Mesendoderm (in vitro differentiated cells): ENCODE data around the gene RNGTT.

Source experiments
- DNase-seq: peaks from one replicate; pipeline ENCODE4 v3.0.0; 2013
- H2AK5ac ChIP-seq: 2 replicates; pipeline ENCODE4 v1.6.1; 2013; ENCODE audit warnings: low read length, inconsistent platforms
- H2BK120ac ChIP-seq: 2 replicates; pipeline ENCODE4 v1.6.1; 2013; ENCODE audit warnings: low read depth, mild to moderate bottlenecking, low read length, moderate library complexity, mixed read lengths
- H2BK15ac ChIP-seq: replicated peaks from 2 replicates; pipeline ENCODE4 v1.6.1; 2013; ENCODE audit warnings: low read depth, mild to moderate bottlenecking, moderate library complexity
- H2BK5ac ChIP-seq: 2 replicates; pipeline ENCODE4 v1.6.1; 2013; ENCODE audit warnings: low read length, inconsistent platforms
- H3K18ac ChIP-seq: 2 replicates; pipeline ENCODE4 v1.6.1; 2013; ENCODE audit warnings: mild to moderate bottlenecking, low read length, mixed read lengths
- H3K23ac ChIP-seq: one replicate; pipeline ENCODE4 v1.6.1; 2013; ENCODE audit warnings: low read length
- H3K27ac ChIP-seq: 2 replicates; pipeline ENCODE4 v1.5.1; 2013; ENCODE audit warnings: low read depth, mild to moderate bottlenecking, inconsistent platforms, low read length, moderate library complexity
- H3K27me3 ChIP-seq: 2 replicates; pipeline ENCODE4 v1.6.1; 2013; ENCODE audit warnings: low read length, control low read depth, mild to moderate bottlenecking, inconsistent platforms; ENCODE audit not compliant: insufficient read depth, poor library complexity
- H3K36me3 ChIP-seq: 2 replicates; pipeline ENCODE4 v1.6.1; 2013; ENCODE audit warnings: low read length, inconsistent platforms; ENCODE audit not compliant: control insufficient read depth, insufficient read depth
- H3K4ac ChIP-seq: one replicate; pipeline ENCODE4 v1.6.1; 2013; ENCODE audit warnings: low read depth, mild to moderate bottlenecking, low read length, moderate library complexity
- H3K4me1 ChIP-seq: 2 replicates; pipeline ENCODE4 v1.6.1; 2013; ENCODE audit warnings: low read depth, low read length, inconsistent platforms; ENCODE audit not compliant: control insufficient read depth
- H3K4me2 ChIP-seq: 2 replicates; pipeline ENCODE4 v1.6.1; 2013; ENCODE audit warnings: low read length
- H3K4me3 ChIP-seq: 2 replicates; pipeline ENCODE4 v1.5.1; 2013; ENCODE audit warnings: mild to moderate bottlenecking, low read length
- H3K56ac ChIP-seq: one replicate; pipeline ENCODE4 v1.6.1; 2013; ENCODE audit warnings: low read length
- H3K79me1 ChIP-seq: 2 replicates; pipeline ENCODE4 v1.6.1; 2013; ENCODE audit warnings: low read length, inconsistent platforms
- H3K79me2 ChIP-seq: 2 replicates; pipeline ENCODE4 v1.6.1; 2013; ENCODE audit warnings: mild to moderate bottlenecking, low read length; ENCODE audit not compliant: control insufficient read depth, insufficient read depth
- H3K9ac ChIP-seq: 2 replicates; pipeline ENCODE4 v1.6.1; 2013; ENCODE audit warnings: low read length, inconsistent platforms
- H4K5ac ChIP-seq: one replicate; pipeline ENCODE4 v1.6.1; 2013; ENCODE audit warnings: low read length
- H4K8ac ChIP-seq: one replicate; pipeline ENCODE4 v1.6.1; 2013; ENCODE audit warnings: low read depth, mild to moderate bottlenecking, control low read depth, low read length, moderate library complexity
- WGBS: extraction: QIAGEN DNeasy Blood & Tissue Kit; methylation state at CpG from one replicate; pipeline ENCODE4 v1.1.7; 2013; ENCODE audit warnings: low lambda C conversion rate, missing lambda C conversion rate; ENCODE audit not compliant: insufficient coverage; ENCODE audit errors: extremely low coverage; 5-methylcytosine and 5-hydroxymethylcytosine counted together

The RNGTT gene

GRCh38 chr6:88573561-88573960, 389.9 kb downstream of the RNGTT start:
- Histone ChIP-seq H3K79me1 (no peaks in the 10 kb centered on the region), H3K18ac (no peak overlapping the region), H3K79me2 (no peaks in the 10 kb centered on the region), H3K27me3 (no peaks in the 10 kb centered on the region), H3K27ac (no peak overlapping the region), H3K9ac (no peak overlapping the region), H3K23ac (no peak overlapping the region), H2BK15ac (no peak overlapping the region), H2BK5ac (no peak overlapping the region), H3K4me1 (no peaks in the 10 kb centered on the region), H3K36me3 (no peaks in the 10 kb centered on the region), H3K4me3 (no peak overlapping the region), H2AK5ac (no peak overlapping the region), H3K56ac (no peak overlapping the region), H4K8ac (no peak overlapping the region), H3K4ac (no peak overlapping the region), H2BK120ac (no peak overlapping the region), H4K5ac (no peak overlapping the region), H3K4me2 (no peak overlapping the region)
- no CpG with 5 or more reads among the region's 3 CpGs for WGBS
- DNase-seq: no peak

GRCh38 chr6:88572449-88573139, 390.8 kb downstream of the RNGTT start:
- no peak overlapping the region for H4K8ac ChIP-seq
- H3K36me3 ChIP-seq: no peaks in the 10 kb centered on the region
- no peak overlapping the region for H3K4me2 ChIP-seq
- H3K56ac ChIP-seq: no peak overlapping the region
- no peak overlapping the region for H3K23ac ChIP-seq
- no peak overlapping the region for H2BK120ac ChIP-seq
- no peaks in the 10 kb centered on the region for H3K4me1 ChIP-seq
- H3K18ac ChIP-seq: no peak overlapping the region
- no peak overlapping the region for H2AK5ac ChIP-seq
- no CpG with 5 or more reads among the region's 3 CpGs for WGBS
- no peak overlapping the region for H3K9ac ChIP-seq
- no peaks in the 10 kb centered on the region for H3K79me1 ChIP-seq
- H3K4me3 ChIP-seq: no peak overlapping the region
- H2BK15ac ChIP-seq: no peak overlapping the region
- no peaks in the 10 kb centered on the region for H3K27me3 ChIP-seq
- H3K27ac ChIP-seq: no peak overlapping the region
- no peak overlapping the region for H3K4ac ChIP-seq
- H2BK5ac ChIP-seq: no peak overlapping the region
- no peak for DNase-seq
- no peaks in the 10 kb centered on the region for H3K79me2 ChIP-seq
- H4K5ac ChIP-seq: no peak overlapping the region

GRCh38 chr6:88569959-88570358, 393.5 kb downstream of the RNGTT start:
- Histone ChIP-seq H3K4me1 (no peaks in the 10 kb centered on the region), H3K79me1 (no peaks in the 10 kb centered on the region), H3K18ac (no peak overlapping the region), H3K79me2 (no peaks in the 10 kb centered on the region), H3K4me3 (no peak overlapping the region), H2AK5ac (no peak overlapping the region), H3K4ac (no peak overlapping the region), H4K5ac (no peak overlapping the region), H3K27me3 (no peaks in the 10 kb centered on the region), H3K23ac (no peak overlapping the region), H3K36me3 (no peaks in the 10 kb centered on the region), H3K9ac (no peak overlapping the region), H3K4me2 (no peak overlapping the region), H3K56ac (no peak overlapping the region), H2BK120ac (no peak overlapping the region), H3K27ac (no peak overlapping the region), H2BK15ac (no peak overlapping the region), H4K8ac (no peak overlapping the region), H2BK5ac (no peak overlapping the region)
- DNase-seq: no peak

DNA sequence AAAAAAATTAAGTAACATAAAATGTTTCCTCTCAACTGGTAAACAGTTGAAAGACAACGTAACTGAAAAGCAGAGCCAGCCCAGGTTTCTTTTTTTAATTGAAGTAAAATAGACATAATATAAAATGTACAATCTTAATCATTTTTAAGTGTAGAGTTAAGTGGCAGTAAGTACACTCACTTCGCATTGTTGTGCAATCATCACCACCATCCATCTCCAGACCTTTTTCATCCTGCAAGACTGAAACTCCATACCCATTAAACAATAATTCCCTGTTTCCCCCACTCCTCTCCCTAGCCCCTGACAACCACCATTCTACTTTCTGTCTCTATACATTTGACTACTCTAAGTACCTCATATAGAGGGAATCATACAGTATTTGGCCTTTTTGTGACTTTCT, 395.7 kb downstream of the RNGTT start:
- H3K27me3 ChIP-seq: no peaks in the 10 kb centered on the region
- H3K79me1 ChIP-seq: no peaks in the 10 kb centered on the region
- DNase-seq: no peak
- no peak overlapping the region for H4K8ac ChIP-seq
- no CpG with 5 or more reads among the region's 2 CpGs for WGBS
- no peak overlapping the region for H2BK15ac ChIP-seq
- no peak overlapping the region for H3K27ac ChIP-seq
- H2BK5ac ChIP-seq: no peak overlapping the region
- H3K18ac ChIP-seq: no peak overlapping the region
- H3K9ac ChIP-seq: no peak overlapping the region
- no peak overlapping the region for H3K4me3 ChIP-seq
- H3K56ac ChIP-seq: no peak overlapping the region
- no peak overlapping the region for H3K4me2 ChIP-seq
- no peak overlapping the region for H3K23ac ChIP-seq
- H3K4me1 ChIP-seq: no peaks in the 10 kb centered on the region
- H4K5ac ChIP-seq: no peak overlapping the region
- no peak overlapping the region for H3K4ac ChIP-seq
- no peaks in the 10 kb centered on the region for H3K36me3 ChIP-seq
- no peak overlapping the region for H2AK5ac ChIP-seq
- no peak overlapping the region for H2BK120ac ChIP-seq
- no peaks in the 10 kb centered on the region for H3K79me2 ChIP-seq

DNA sequence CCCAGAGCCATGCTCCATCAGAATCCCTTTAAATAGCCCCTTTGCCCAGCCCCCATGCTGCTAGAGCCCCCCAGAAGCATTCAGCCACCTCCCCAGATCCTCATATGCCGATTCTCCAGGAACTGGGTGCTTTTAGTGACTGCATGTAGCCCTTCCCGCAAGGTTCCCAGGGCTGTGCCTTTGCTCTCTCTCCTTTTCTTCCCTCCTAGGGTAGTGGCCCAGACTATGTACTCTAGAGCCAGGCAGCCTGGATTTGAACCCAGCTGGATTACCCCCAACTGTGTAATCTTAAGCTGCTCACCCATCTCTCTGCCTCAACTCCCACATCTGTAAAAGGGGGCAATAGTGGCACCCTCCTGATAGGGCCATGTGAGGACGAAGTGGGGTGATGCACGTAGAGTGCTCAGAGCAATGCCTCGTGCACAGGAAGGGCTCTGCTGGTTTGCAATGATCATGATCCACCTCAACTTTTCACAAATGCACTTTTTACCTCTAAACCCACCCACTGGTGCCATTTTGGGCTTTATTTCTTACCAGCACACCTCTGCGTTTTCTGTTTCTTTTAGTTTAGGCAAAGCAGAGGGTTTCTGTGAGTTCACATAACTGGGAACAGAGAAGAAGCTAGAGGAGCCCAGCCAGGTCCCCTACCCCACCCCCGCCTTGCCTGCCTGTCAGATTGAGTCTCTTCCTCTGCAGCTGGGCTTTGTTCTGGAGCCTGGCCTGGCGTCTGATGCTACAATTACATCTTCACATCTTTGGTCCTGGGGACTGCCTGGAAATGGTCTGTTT, 396.5 kb downstream of the RNGTT start:
- H2AK5ac ChIP-seq: no peak overlapping the region
- no peaks in the 10 kb centered on the region for H3K36me3 ChIP-seq
- peak; percentile 16 for DNase-seq
- no CpG with 5 or more reads among the region's 8 CpGs for WGBS
- H3K27me3 ChIP-seq: no peaks in the 10 kb centered on the region
- H3K18ac ChIP-seq: no peak overlapping the region
- H4K8ac ChIP-seq: no peak overlapping the region
- H2BK120ac ChIP-seq: no peak overlapping the region
- no peak overlapping the region for H4K5ac ChIP-seq
- no peaks in the 10 kb centered on the region for H3K79me2 ChIP-seq
- no peak overlapping the region for H3K4me3 ChIP-seq
- no peak overlapping the region for H3K9ac ChIP-seq
- no peaks in the 10 kb centered on the region for H3K79me1 ChIP-seq
- H2BK15ac ChIP-seq: no peak overlapping the region
- H3K4ac ChIP-seq: no peak overlapping the region
- no peak overlapping the region for H3K56ac ChIP-seq
- H3K27ac ChIP-seq: no peak overlapping the region
- no peak overlapping the region for H3K4me2 ChIP-seq
- H3K4me1 ChIP-seq: no peaks in the 10 kb centered on the region
- no peak overlapping the region for H3K23ac ChIP-seq
- H2BK5ac ChIP-seq: no peak overlapping the region
